AG04450 (cell line): ENCODE results near the gene FAM184B. TPM values are rescaled to one million over a fixed set of nuclear protein-coding genes. Genes with fewer than 3 reads are reported as not detected.

Source experiments
- CTCF ChIA-PET: fragments of 300-600, 350-600 bp; formaldehyde crosslinking; extraction: SDS; loops from one replicate; lab custom pipeline; 2022; ENCODE audit warnings: antibody characterized with exemption, inconsistent platforms; lab: Charles Lee
- POLR2A ChIA-PET: fragments of 350-600 bp; formaldehyde crosslinking; extraction: SDS; loops from one replicate; lab custom pipeline; 2021; ENCODE audit warnings: antibody characterized with exemption, inconsistent platforms; lab: Yijun Ruan, JAX
- DNase-seq: peaks from one replicate; pipeline ENCODE4 v3.0.0-alpha.2; 2011; ENCODE audit warnings: low read depth, low spot score
- H3K27ac ChIP-seq: one replicate; pipeline ENCODE4 v1.5.1; 2012; ENCODE audit warnings: low read depth, low read length, control low read depth
- H3K27me3 ChIP-seq: one replicate; pipeline ENCODE4 v1.6.0; 2012; ENCODE audit warnings: low read length; ENCODE audit not compliant: control insufficient read depth, insufficient read depth
- H3K4me3 ChIP-seq: 2 replicates; pipeline ENCODE4 v1.5.1; 2011; ENCODE audit warnings: mild to moderate bottlenecking, low read depth, low read length, control low read depth
- H3K9me3 ChIP-seq: 2 replicates; pipeline ENCODE4 v1.5.1; 2012; ENCODE audit warnings: low read length; ENCODE audit not compliant: control insufficient read depth, insufficient read depth
- CTCF ChIP-seq: IDR thresholded peaks from 2 replicates; pipeline ENCODE4 v1.5.1; 2011; ENCODE audit warnings: low read depth, low read length, control low read depth, inconsistent platforms
- polyA plus RNA-seq: library from polyadenylated mRNA; depleted of rRNA; stranded (reverse); fragments of >200 nt; gene quantifications from 2 replicates; pipeline ENCODE4 v1.2.3, GENCODE V29; 2011; rRNA removed

The FAM184B gene
- polyA plus RNA-seq, 1 experiment: 0.09 TPM

DNA sequence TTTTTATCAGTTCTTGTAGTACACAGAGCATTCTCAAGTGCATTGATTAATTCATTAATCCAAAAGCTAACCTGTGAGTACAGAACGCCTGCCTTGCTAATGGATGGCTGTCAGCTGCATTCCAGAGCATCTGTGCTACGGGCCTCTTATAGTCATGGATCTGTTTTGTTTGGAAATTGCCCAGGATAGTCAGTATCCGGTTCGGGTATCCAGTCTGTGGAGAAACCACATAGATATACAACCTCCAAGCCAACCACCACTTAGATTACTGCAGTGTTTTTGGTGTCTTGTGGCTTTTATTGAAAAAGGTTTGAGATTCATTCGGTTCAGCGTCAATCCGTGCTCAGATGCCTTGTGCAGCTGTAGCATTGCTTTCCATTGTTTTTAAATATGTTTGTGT, 200.5 kb downstream of the FAM184B start:
- no peaks in the 10 kb centered on the region for H3K27me3 ChIP-seq
- H3K9me3 ChIP-seq: no peaks in the 10 kb centered on the region
- CTCF ChIA-PET: no interaction called here
- no peak overlapping the region for H3K4me3 ChIP-seq
- H3K27ac ChIP-seq: no peak overlapping the region
- POLR2A ChIA-PET: no interaction called here
- TF ChIP-seq CTCF: no peak
- peak; percentile 36 for DNase-seq

Other genes starting within 250 kb of the FAM184B start
- gene LAP3, start 204.4 kb downstream of the FAM184B start, polyA plus RNA-seq: 57.2 and 63.3 TPM in 2 replicates
- gene MED28, start 167.0 kb downstream of the FAM184B start, polyA plus RNA-seq: 30.6 and 48.6 TPM in 2 replicates
- 19.8 and 22.2 TPM in 2 replicates for gene DCAF16, start 29.1 kb upstream of the FAM184B start, polyA plus RNA-seq
- gene NCAPG, start 29.4 kb upstream of the FAM184B start, polyA plus RNA-seq: 5.3 and 9.1 TPM in 2 replicates
- 4.3 and 7.2 TPM in 2 replicates for gene LCORL, start 240.1 kb upstream of the FAM184B start, polyA plus RNA-seq